Stimulated activated effector memory CD8-positive, alpha-beta T cell treated with anti-CD3 and anti-CD28 coated beads, Interleukin-12 subunit alpha, Interleukin-12 subunit beta, amount 100 ng/mL, for 72 hours (primary cell): ENCODE measurements around the gene LACTBL1.
"Not testable (repeated sequence)": the region's sequence is repeated elsewhere in the genome, so short reads cannot be mapped to it uniquely, and the experiment has no call there.

Source experiments
- ATAC-seq: fragments of 150-1000 bp; cut with Tn5 transposase; 2 replicates; pipeline ENCODE4 v1.10.0; 2021
- DNase-seq, 2 donors: peaks; one replicate each; pipeline ENCODE4 v3.0.0; 2021 to 2022; ENCODE audit warnings: low spot score in 2 of 2
- H3K27ac Mint-ChIP-seq: one replicate; pipeline ENCODE4 v1.8.0; 2022; ENCODE audit warnings: mild to moderate bottlenecking, mixed read lengths
- H3K36me3 Mint-ChIP-seq: one replicate; pipeline ENCODE4 v1.8.0; 2022; ENCODE audit warnings: mild to moderate bottlenecking, mixed read lengths
- H3K4me1 Mint-ChIP-seq: one replicate; pipeline ENCODE4 v1.8.0; 2022; ENCODE audit warnings: mixed read lengths
- H3K4me3 Mint-ChIP-seq: one replicate; pipeline ENCODE4 v1.8.0; 2022; ENCODE audit warnings: mild to moderate bottlenecking, mixed read lengths
- H3K9me3 Mint-ChIP-seq: one replicate; pipeline ENCODE4 v1.8.0; 2022; ENCODE audit warnings: mixed read lengths

Gene LACTBL1

GRCh38 chr1:22995774-22996173 is 23.1 kb upstream of the LACTBL1 start:
- DNase-seq (no peak), ATAC-seq (no peak)
- H3K4me3 Mint-ChIP-seq = no peak overlapping the region
- H3K4me1 Mint-ChIP-seq = no peaks in the 10 kb centered on the region
- H3K27ac Mint-ChIP-seq = no peak overlapping the region
- H3K36me3 Mint-ChIP-seq = no peaks in the 10 kb centered on the region
- no peaks in the 10 kb centered on the region for H3K9me3 Mint-ChIP-seq

GRCh38 chr1:22993220-22993795 is 20.6 kb upstream of the LACTBL1 start:
- H3K27ac Mint-ChIP-seq, H3K4me3 Mint-ChIP-seq, H3K9me3 Mint-ChIP-seq, H3K36me3 Mint-ChIP-seq, ATAC-seq, DNase-seq, H3K4me1 Mint-ChIP-seq: not testable (repeated sequence)

- H3K4me3 Mint-ChIP-seq, H3K4me1 Mint-ChIP-seq, DNase-seq, ATAC-seq, H3K27ac Mint-ChIP-seq, H3K9me3 Mint-ChIP-seq, H3K36me3 Mint-ChIP-seq: not testable (repeated sequence)
Observed at GRCh38 chr1:22992384-22992783, 19.7 kb upstream of the LACTBL1 start.

- no peak overlapping the region for H3K4me3 Mint-ChIP-seq
- no peaks in the 10 kb centered on the region for H3K36me3 Mint-ChIP-seq
- ATAC-seq (no peak), DNase-seq (no peak)
- no peaks in the 10 kb centered on the region for H3K4me1 Mint-ChIP-seq
- H3K27ac Mint-ChIP-seq = no peak overlapping the region
- no peaks in the 10 kb centered on the region for H3K9me3 Mint-ChIP-seq
Observed at GRCh38 chr1:22983944-22984343, 11.3 kb upstream of the LACTBL1 start.

- not testable (repeated sequence) for DNase-seq, H3K36me3 Mint-ChIP-seq, ATAC-seq
Observed at GRCh38 chr1:22980471-22980790, 7.8 kb upstream of the LACTBL1 start.

GRCh38 chr1:22978299-22978698 is 5.6 kb upstream of the LACTBL1 start:
- Mint-ChIP-seq H3K9me3 (no peaks in the 10 kb centered on the region), H3K4me1 (peaks cover 6% of the 10 kb centered on the region), H3K36me3 (no peaks in the 10 kb centered on the region), H3K4me3 (no peak overlapping the region), H3K27ac (no peak overlapping the region)
- no peak for DNase-seq
- no peak for ATAC-seq

More at GRCh38 chr1:22980471-22980790, 7.8 kb upstream of the LACTBL1 start:
- H3K4me3 Mint-ChIP-seq, H3K27ac Mint-ChIP-seq, H3K9me3 Mint-ChIP-seq, H3K4me1 Mint-ChIP-seq: not testable (repeated sequence)

GRCh38 chr1:22976461-22977243 is 4.0 kb upstream of the LACTBL1 start:
- Mint-ChIP-seq H3K4me3 (no peak overlapping the region), H3K9me3 (no peaks in the 10 kb centered on the region), H3K4me1 (peaks cover 6% of the 10 kb centered on the region), H3K27ac (no peak overlapping the region), H3K36me3 (no peaks in the 10 kb centered on the region)
- DNase-seq = peak in 1 of 2 donors; percentile 57
- peak; percentile 87 for ATAC-seq

- Mint-ChIP-seq H3K36me3 (no peaks in the 10 kb centered on the region), H3K4me1 (peaks cover 6% of the 10 kb centered on the region), H3K9me3 (no peaks in the 10 kb centered on the region), H3K4me3 (no peak overlapping the region), H3K27ac (no peak overlapping the region)
- no peak for ATAC-seq
- DNase-seq = no peak
Observed at GRCh38 chr1:22976127-22976460, 3.4 kb upstream of the LACTBL1 start.

GRCh38 chr1:22975694-22976093 is 3.0 kb upstream of the LACTBL1 start:
- H3K27ac Mint-ChIP-seq = no peak overlapping the region
- H3K4me1 Mint-ChIP-seq = peaks cover 6% of the 10 kb centered on the region
- H3K36me3 Mint-ChIP-seq = no peaks in the 10 kb centered on the region
- no peaks in the 10 kb centered on the region for H3K9me3 Mint-ChIP-seq
- no peak overlapping the region for H3K4me3 Mint-ChIP-seq
- no peak for DNase-seq
- ATAC-seq = no peak

- DNase-seq = no peak
- no peaks in the 10 kb centered on the region for H3K36me3 Mint-ChIP-seq
- no peak overlapping the region for H3K27ac Mint-ChIP-seq
- peaks cover under 1% of the 10 kb centered on the region for H3K9me3 Mint-ChIP-seq
- no peak for ATAC-seq
- H3K4me1 Mint-ChIP-seq = peaks cover 6% of the 10 kb centered on the region
- no peak overlapping the region for H3K4me3 Mint-ChIP-seq
Observed at GRCh38 chr1:22971611-22972405, 858 bp downstream of the LACTBL1 start.

- ATAC-seq = no peak
- H3K4me1 Mint-ChIP-seq = peaks cover under 1% of the 10 kb centered on the region
- H3K36me3 Mint-ChIP-seq = no peaks in the 10 kb centered on the region
- DNase-seq = no peak
- no peak overlapping the region for H3K4me3 Mint-ChIP-seq
- peaks cover 7% of the 10 kb centered on the region for H3K9me3 Mint-ChIP-seq
- no peak overlapping the region for H3K27ac Mint-ChIP-seq
Observed at GRCh38 chr1:22971161-22971560, 1.5 kb downstream of the LACTBL1 start.

- peaks cover 7% of the 10 kb centered on the region for H3K9me3 Mint-ChIP-seq
- DNase-seq (no peak), ATAC-seq (no peak)
- H3K27ac Mint-ChIP-seq = no peak overlapping the region
- H3K4me1 Mint-ChIP-seq = no peaks in the 10 kb centered on the region
- no peaks in the 10 kb centered on the region for H3K36me3 Mint-ChIP-seq
- no peak overlapping the region for H3K4me3 Mint-ChIP-seq
Observed at GRCh38 chr1:22970096-22970495, 2.6 kb downstream of the LACTBL1 start.

- DNase-seq (no peak), ATAC-seq (no peak)
- H3K4me3 Mint-ChIP-seq = no peak overlapping the region
- H3K4me1 Mint-ChIP-seq = no peaks in the 10 kb centered on the region
- no peaks in the 10 kb centered on the region for H3K36me3 Mint-ChIP-seq
- peaks cover 7% of the 10 kb centered on the region for H3K9me3 Mint-ChIP-seq
- H3K27ac Mint-ChIP-seq = no peak overlapping the region
Observed at GRCh38 chr1:22969304-22969709, 3.4 kb downstream of the LACTBL1 start.

- Mint-ChIP-seq H3K9me3 (peaks cover 7% of the 10 kb centered on the region), H3K27ac (no peak overlapping the region), H3K4me1 (no peaks in the 10 kb centered on the region), H3K36me3 (no peaks in the 10 kb centered on the region), H3K4me3 (no peak overlapping the region)
- no peak for DNase-seq
- no peak for ATAC-seq
Observed at GRCh38 chr1:22967833-22968232, 4.8 kb downstream of the LACTBL1 start.

- H3K4me3 Mint-ChIP-seq = no peak overlapping the region
- ATAC-seq (no peak), DNase-seq (no peak)
- H3K27ac Mint-ChIP-seq = no peak overlapping the region
- peaks cover 7% of the 10 kb centered on the region for H3K9me3 Mint-ChIP-seq
- H3K4me1 Mint-ChIP-seq = no peaks in the 10 kb centered on the region
- H3K36me3 Mint-ChIP-seq = no peaks in the 10 kb centered on the region
Observed at GRCh38 chr1:22966309-22966708, 6.4 kb downstream of the LACTBL1 start.
